GM21423 (cell line): Measurements from ENCODE around the gene STAT6.
"Not testable (repeated sequence)": the region's sequence is repeated elsewhere in the genome, so short reads cannot be mapped to it uniquely, and the experiment has no call there.

ENCODE experiments used
- ATAC-seq: cut with Tn5 transposase; IDR thresholded peaks from one replicate; pipeline ENCODE4 v1.9.1; 2021; ENCODE audit warnings: mild to moderate bottlenecking, moderate library complexity; ENCODE audit not compliant: unreplicated experiment

Gene STAT6

DNA sequence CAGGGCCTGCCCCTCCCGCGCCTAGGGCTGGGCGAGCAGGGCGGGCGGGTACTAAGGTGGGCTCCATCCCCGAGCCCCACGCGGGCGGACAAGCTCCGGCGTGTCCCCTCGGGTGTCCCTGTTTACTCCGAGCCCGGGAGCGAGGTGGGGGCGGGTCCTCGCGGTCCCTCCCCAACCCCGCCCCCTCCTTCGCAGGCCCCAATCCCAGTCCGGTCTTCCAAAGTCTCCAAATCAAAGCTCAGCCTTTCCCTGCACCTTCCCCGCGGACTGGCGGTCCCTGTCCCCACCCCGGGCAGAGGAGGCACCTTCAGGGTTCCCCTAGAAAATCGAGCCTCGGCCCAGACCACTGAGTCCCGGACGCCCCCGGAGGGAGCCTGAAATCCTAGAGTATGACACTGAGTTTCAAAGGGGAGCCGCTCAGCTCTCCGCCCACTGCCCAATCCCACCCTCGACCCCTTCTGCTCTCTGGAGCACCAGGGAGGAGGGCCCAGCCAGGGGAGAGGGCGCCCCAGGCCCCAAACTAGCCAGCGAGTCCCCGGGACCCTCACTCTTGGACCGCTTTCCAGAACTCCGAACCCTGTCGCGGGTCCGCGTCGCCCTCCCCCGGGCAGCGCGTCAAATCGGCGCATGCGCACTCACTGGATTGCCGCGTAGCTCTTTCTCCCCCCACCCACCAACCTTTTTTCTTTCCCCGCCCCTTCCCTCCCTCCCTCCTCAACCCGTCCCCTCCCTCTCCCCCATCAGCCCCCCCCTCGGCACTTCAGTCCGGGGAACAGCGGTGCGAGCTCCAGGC lies 16.8 kb upstream of the STAT6 start, which contains the start of gene LRP1:
Gene LRP1 (plus strand): TSS at position 758 of the 793 bp plus-strand sequence. CDS start 482 bp downstream, outside the sequence.
- no peak for ATAC-seq

DNA sequence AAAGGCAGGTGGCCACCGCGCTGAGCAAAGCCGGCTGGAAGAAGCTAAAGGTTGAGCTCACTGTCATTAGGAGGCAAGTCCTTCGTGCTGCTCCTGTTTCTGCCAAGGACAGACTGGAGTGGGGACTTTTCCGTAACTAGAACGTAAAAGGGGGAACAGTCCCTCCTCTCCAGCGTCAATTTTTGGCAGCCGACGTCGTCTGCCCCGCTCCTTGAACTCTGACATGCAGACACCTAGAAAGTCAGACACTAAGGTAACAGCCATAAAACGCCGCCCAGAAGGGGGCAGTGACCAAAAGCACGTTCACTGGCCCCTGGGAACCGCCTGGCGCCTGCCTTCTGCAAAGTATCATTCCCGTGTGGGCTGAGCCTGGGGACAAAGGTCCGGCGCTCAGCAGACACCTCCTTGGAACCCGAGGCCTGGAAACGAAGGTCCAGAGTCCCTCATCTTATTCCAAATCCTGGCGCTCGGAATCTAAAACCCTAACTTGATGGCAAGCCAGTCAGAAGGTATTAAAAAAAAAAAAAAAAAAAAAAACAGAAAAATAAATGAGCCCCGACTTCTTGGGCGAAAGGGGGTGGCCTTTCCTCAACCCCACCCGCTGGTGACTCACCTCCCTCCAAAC lies 16.1 kb upstream of the STAT6 start:
- ATAC-seq = no peak

DNA sequence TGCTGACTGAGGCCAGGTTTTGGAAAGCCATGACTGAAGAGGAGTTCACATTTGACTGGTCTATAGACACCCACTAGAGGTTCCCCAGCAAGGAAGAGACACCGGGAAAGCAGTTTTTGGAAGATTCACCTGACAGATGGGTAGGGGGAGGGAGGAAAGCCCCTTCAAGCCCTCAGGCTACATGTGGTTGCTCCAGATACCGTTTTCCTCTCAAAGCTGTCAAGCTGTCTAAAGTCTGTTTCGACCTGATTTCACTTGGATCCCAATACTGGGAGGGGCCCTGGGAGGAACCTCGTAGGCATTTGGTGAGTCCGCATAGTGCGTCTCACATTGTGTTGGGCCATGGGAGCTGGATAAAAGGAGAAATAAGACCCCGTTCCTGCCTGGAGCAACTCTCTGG lies 15.4 kb upstream of the STAT6 start:
- no peak for ATAC-seq

GRCh38 chr12:57126061-57126460 lies 14.9 kb upstream of the STAT6 start:
- ATAC-seq = no peak

DNA sequence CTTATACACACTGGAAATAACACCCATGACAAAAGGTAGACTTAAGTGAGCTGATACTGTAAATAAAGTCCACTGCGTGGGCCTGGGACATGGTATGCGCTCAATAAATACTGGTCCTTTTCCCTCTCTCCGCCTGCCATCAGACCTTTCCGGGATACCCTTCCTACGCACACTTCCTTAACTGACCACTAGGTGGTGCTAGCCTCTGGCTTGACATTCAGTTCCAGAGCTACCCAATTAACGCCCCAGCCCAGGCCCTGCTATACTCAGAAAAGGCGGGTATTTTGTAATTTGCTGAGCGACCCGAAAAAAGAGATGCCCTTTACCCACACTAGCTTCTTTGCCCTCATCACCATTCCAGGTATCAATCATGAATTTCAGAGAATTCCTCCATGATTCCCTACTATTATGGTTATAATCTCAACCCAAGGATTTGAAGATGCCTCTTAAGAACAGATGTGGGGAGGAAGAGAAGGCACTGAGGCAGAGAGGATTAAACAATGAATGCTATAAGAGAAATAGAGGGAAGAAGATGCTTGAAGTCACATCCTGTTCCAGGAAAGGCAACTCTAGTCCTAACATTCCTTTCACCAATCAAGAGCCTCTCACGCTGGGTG lies 13.2 kb upstream of the STAT6 start:
- ATAC-seq = peak; percentile 48

DNA sequence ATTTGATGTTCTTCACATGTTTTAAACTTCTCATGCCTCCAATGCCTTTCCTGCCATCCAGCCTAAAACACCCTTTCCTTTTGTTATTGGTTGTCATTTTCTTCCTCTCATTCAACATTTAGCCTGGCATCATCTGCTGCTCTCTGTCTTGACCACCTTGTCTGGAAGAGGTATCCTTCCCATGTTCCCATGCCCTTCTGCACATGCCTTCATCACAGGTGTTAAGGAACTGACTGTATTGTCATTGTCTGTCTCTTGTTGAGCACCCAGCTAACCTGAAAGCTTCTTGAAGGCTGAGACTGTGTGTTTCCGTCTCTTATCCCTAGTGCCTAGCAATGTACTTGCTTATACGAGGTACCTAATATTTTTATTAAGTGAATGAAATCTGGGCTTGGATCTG lies 12.7 kb upstream of the STAT6 start:
- no peak for ATAC-seq

- ATAC-seq = not testable (repeated sequence)
Measured at GRCh38 chr12:57120718-57121117, 9.6 kb upstream of the STAT6 start.

GRCh38 chr12:57119294-57120085 lies 8.3 kb upstream of the STAT6 start:
- no peak for ATAC-seq

- no peak for ATAC-seq
Measured at GRCh38 chr12:57118711-57119271, 7.6 kb upstream of the STAT6 start.

DNA sequence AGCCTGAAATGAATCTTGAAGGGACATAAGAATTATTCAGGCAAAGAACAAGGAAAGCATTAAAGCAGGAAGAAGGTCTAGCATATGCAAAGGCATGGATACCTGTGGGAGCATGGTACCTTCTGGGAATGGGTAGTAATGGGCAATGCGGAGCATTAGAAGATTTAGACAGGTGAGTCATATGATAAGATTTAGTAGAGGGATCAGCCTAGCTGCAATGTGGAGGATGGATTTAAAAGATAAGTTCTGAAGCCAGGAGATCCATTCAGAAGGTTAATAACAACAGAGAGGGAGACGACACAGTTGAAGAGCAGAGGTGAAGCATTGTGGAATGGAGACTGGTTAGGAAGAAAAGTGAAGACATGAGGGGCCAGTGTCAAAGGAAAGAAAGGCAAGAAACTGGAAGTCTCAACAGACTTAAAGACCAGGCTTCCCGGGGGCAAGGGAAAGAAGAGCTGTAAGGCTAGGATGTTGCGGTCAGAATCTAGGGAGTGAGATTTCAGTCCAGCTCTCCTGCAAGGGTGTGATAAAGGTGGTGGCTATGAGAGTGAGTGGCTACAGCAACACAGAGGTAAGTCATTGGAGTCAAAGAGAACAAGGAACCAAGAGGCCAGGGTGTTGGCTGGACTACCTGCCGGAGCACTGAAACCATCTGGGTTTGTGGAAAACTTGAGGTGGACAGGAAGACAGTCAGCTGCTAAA lies 5.6 kb upstream of the STAT6 start:
- no peak for ATAC-seq

DNA sequence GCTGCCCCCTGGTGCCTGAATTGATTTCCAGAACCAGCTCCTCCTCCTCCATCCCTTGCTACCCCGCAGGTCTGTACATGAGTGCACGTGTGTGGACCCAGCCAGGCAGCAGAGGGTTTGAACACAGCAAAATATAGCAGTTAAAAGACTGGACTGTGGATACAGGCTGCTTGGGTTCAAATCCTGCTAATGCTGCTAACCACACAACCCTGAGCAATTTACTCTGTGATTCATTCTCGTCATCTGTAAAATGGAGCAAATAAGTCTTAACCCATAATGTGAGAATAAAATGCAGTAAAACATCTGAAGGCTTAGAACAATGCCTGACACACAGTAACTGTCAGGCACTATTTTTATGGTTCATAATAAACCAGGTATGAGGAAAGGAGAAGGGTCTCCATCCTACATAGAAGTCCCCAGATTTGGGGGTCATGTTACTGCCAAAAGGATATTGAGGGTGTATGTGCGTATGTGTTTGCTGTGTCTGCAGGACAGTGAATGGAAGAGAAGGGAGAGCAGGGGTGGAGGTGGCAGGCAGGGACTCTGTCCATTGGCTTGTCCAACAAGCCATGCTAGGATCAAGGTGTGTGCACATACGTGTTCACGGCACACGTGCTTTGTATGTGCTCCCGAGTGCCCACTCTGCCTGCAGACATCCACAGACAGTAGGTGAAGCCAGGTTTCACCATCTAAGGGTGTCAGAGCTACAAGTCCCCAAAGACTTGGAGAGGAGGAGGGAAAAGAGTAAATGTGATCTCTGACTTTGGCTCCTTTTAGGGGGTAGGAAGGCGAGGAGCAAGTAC lies 1.5 kb upstream of the STAT6 start:
- peak; percentile 41 for ATAC-seq

DNA sequence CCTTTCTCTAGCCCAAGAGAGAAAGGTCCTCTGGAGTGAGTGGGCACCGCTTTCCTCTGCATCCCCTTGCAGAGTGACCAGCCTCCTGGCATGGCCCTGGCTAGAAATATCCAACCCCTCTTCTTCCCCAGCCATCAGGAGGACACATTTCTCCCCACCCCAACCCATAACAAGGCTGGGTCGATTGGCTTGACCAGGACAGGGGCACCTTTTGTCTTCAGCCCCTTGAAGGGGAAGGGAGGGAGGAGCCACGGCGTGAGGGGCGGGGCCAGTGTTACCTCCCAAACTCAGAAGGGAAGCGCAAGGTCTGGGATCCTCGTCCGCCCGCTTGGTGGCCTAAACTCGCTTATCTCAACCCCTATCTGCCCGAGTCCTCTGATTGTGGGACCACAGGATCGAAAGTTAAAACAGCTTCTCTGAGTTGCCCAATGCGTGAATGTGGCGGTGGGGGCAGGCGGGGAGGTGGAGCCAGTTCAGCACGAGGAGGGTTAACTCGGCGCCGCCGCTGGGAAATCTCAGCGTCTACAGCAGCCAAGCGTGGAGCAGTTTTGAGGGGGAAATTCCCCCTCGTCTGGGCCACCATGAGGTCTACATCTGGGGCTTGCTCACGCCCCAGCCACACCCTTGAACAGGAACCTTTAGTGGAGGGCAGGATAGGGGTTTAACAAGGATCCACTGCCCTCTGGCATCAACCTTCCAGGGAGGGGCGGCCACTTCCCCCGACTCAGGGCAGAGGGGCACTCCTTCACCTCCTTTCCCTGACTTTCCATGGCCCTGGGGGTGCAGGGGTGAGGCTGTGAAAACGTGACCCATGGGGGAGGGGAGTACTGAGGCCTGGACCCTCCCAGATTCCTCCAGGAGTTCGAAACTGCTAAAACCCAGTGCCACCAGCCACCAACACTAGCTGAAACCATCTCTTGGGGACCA lies 795 bp downstream of the STAT6 start:
- ATAC-seq = peak; percentile 44

- ATAC-seq = no peak
Measured at GRCh38 chr12:57109207-57110103, 1.7 kb downstream of the STAT6 start.

- ATAC-seq = no peak
Measured at GRCh38 chr12:57107456-57108155, 3.6 kb downstream of the STAT6 start.

- no peak for ATAC-seq
Measured at GRCh38 chr12:57106021-57106708, 5.0 kb downstream of the STAT6 start.
